Lower lobe of right lung (tissue), 2 donors: ENCODE measurements around the gene ERI3. TPM values are rescaled to one million over a fixed set of nuclear protein-coding genes. Genes with fewer than 3 reads are reported as not detected.

Experiments
- ATAC-seq, 2 donors: fragments of 200-7000 bp; cut with Tn5 transposase; one replicate each; pipeline ENCODE4 v1.9.1; 2020 to 2022; ENCODE audit warnings: mild to moderate bottlenecking in 2 of 2, moderate library complexity in 2 of 2
- DNase-seq: peaks from one replicate; pipeline ENCODE4 v3.0.0-alpha.2; 2020
- H3K27ac ChIP-seq: fragments of 200-600 bp; one replicate; pipeline ENCODE4 v1.8.0; 2022
- H3K27me3 ChIP-seq: fragments of 200-600 bp; one replicate; pipeline ENCODE4 v1.8.0; 2022; ENCODE audit warnings: low read depth
- H3K36me3 ChIP-seq: fragments of 200-600 bp; one replicate; pipeline ENCODE4 v1.8.0; 2022; ENCODE audit warnings: mild to moderate bottlenecking
- H3K4me1 ChIP-seq: fragments of 200-600 bp; one replicate; pipeline ENCODE4 v1.8.0; 2022
- H3K4me3 ChIP-seq: fragments of 200-600 bp; one replicate; pipeline ENCODE4 v1.8.0; 2022; ENCODE audit warnings: mild to moderate bottlenecking
- H3K9me3 ChIP-seq: fragments of 200-600 bp; one replicate; pipeline ENCODE4 v1.8.0; 2022
- CTCF ChIP-seq: fragments of 200-600 bp; IDR thresholded peaks from one replicate; pipeline ENCODE4 v1.8.0; 2022; ENCODE audit warnings: antibody characterized with exemption, mild to moderate bottlenecking
- intact Hi-C: fragments of 100-400 bp; cut with DNase I; formaldehyde crosslinking; loops from one replicate; pipeline ENCODE4 v1.11.0; 2022
- total RNA-seq: library from RNA; stranded (reverse); fragmentation: NEBNext Ultra II Directional; extraction: Animal tissue kit (Norgen Biotek cat#: 25700); gene quantifications from one replicate; pipeline ENCODE4 v1.2.1, GENCODE V29; 2021
- donor health status: DM: no; HTN: yes; CAD: no; lungs with severe emphysema.

The ERI3 gene
- total RNA-seq, 1 donor from 2014 or later: 36.3 TPM

DNA sequence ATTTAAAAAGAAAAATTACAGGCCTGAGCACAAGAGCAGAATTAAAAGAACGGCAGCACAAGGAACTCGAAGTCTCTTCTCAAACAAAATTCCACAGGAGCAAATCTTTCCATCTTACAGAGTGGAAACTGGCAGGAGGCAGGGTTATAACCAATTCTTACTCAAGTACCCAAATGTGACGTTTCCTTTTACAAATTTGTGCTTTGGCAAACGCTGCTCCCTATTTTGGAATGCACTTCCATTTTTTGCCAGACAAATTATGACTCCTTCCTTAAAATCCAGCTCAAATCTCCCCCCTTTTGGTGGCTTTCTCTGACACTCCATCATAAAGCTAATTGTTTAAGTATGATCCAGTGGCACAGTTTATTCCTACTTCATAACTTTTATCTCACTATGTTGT is 7.8 kb downstream of the ERI3 start:
- DNase-seq (no peak), ATAC-seq (peak; percentile 19 to 37)
- Histone ChIP-seq H3K27me3 (no peaks in the 10 kb centered on the region), H3K9me3 (no peaks in the 10 kb centered on the region), H3K36me3 (no peaks in the 10 kb centered on the region), H3K4me1 (peaks cover 20% of the 10 kb centered on the region), H3K27ac (peak overlapping the region; percentile 32), H3K4me3 (no peak overlapping the region)
- intact Hi-C loops: no loop called here
- TF ChIP-seq CTCF: no peak

DNA sequence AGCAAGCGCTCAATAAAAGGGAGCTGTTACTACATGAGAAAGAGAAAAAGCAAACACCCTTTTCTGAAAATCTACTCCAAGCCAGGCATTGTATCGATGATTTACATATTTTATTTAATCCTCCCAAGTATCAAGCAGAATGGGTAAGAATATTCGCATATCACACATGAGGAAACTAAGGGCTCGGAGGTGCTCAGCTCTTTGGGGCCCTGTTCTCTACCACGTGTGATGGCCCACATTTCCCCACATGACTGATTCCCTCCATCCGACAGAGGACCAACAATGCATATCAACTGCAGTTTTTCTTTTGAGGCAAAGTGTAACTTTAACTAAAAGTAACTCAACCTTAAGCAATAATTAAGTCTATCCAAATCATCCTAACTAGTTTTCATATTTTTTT is 8.2 kb downstream of the ERI3 start:
- no peaks in the 10 kb centered on the region for H3K9me3 ChIP-seq
- no peak for TF ChIP-seq CTCF
- no peak for DNase-seq
- H3K27me3 ChIP-seq: no peaks in the 10 kb centered on the region
- no peaks in the 10 kb centered on the region for H3K36me3 ChIP-seq
- H3K27ac ChIP-seq: peak overlapping the region; percentile 32
- no peak for ATAC-seq
- intact Hi-C loops: no loop called here
- H3K4me3 ChIP-seq: no peak overlapping the region
- H3K4me1 ChIP-seq: peaks cover 20% of the 10 kb centered on the region

- no peak overlapping the region for H3K4me3 ChIP-seq
- H3K36me3 ChIP-seq: no peaks in the 10 kb centered on the region
- ATAC-seq: no peak
- H3K27me3 ChIP-seq: no peaks in the 10 kb centered on the region
- H3K4me1 ChIP-seq: peaks cover 20% of the 10 kb centered on the region
- peak overlapping the region; percentile 32 for H3K27ac ChIP-seq
- no peak for TF ChIP-seq CTCF
- no peak for DNase-seq
- H3K9me3 ChIP-seq: no peaks in the 10 kb centered on the region
- intact Hi-C loops: no loop called here
Observed at GRCh38 chr1:44346184-44346583, 8.9 kb downstream of the ERI3 start.

GRCh38 chr1:44345187-44345775 is 9.8 kb downstream of the ERI3 start:
- Histone ChIP-seq H3K27me3 (no peaks in the 10 kb centered on the region), H3K27ac (no peak overlapping the region), H3K4me3 (no peak overlapping the region), H3K4me1 (peaks cover 20% of the 10 kb centered on the region), H3K36me3 (no peaks in the 10 kb centered on the region), H3K9me3 (no peaks in the 10 kb centered on the region)
- intact Hi-C loops: no loop called here
- no peak for TF ChIP-seq CTCF
- DNase-seq: no peak
- ATAC-seq: no peak

DNA sequence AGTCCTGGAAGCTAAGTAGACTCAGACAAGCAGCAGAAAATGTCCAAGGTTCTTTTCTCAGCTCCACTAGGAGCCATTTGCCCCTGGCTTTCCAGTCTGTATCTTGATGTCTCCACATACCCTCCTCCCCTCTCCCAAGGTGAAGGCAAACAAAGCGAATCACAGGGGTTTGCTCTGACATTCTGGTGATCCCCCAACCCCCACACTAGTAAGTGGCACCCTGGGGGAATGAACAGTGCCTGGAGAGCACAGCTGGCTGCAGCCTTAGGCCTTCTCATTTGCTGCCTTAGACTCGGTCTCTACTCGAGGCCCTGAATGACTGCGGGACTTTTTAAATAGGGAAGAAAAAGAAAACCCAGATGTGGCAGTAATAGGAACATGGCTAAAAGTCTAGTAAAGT is 15.3 kb downstream of the ERI3 start:
- no peaks in the 10 kb centered on the region for H3K9me3 ChIP-seq
- no peak for TF ChIP-seq CTCF
- H3K27ac ChIP-seq: no peak overlapping the region
- DNase-seq: no peak
- peaks cover 42% of the 10 kb centered on the region for H3K36me3 ChIP-seq
- ATAC-seq: no peak
- H3K4me3 ChIP-seq: no peak overlapping the region
- intact Hi-C loops: no loop called here
- no peaks in the 10 kb centered on the region for H3K4me1 ChIP-seq
- H3K27me3 ChIP-seq: no peaks in the 10 kb centered on the region
